ENCODE measurements around the gene IL20RB. TPM values are rescaled to one million over a fixed set of nuclear protein-coding genes. Genes with fewer than 3 reads are reported as not detected.

The IL20RB gene
- total and polyA plus RNA-seq, 2 of the 4 experiments (the other 2 are of a cell fraction) = 0.72 to 0.97 TPM

GRCh38 chr3:136990826-136991225, 33.0 kb downstream of the IL20RB start:
- no CpG with 5 or more reads among the region's 4 CpGs for WGBS, 2 experiments (ENCODE audit: extremely low coverage in 2 of 2, insufficient read length in 1 of 2)
- no peak overlapping the region for H3K14ac ChIP-seq (replicated peaks; ENCODE audit: low read depth, low read length)

More at GRCh38 chr3:136990826-136991225, 33.0 kb downstream of the IL20RB start:
- dilution Hi-C loops (cut with HindIII; ENCODE audit: low sequenced_read_pairs, unreplicated experiment) (no loop called here), intact Hi-C loops (cut with micrococcal nuclease) (no loop called here), in situ Hi-C loops (cut with MboI; ENCODE audit: low sequenced_read_pairs) (no loop called here)
- no peak overlapping the region for H3K4ac ChIP-seq (ENCODE audit: low read depth, low read length)
- H2AK9ac ChIP-seq (replicated peaks; ENCODE audit: low read depth, low read length, poor library complexity) = no peak overlapping the region
- H2AK5ac ChIP-seq (ENCODE audit: low read depth, low read length) = no peak overlapping the region
- DNase-seq = no peak
- peaks cover 6% of the 10 kb centered on the region; the same call in 1 of the 2 replicates for H3K4me1 ChIP-seq (ENCODE audit: control insufficient read depth, insufficient read depth, low read length)
- no peak overlapping the region for H4K8ac ChIP-seq (ENCODE audit: low read depth in 2 of 2, low read length in 2 of 2)
- H3K4me3 ChIP-seq (ENCODE audit: insufficient read depth, low read depth, low read length) = no peak overlapping the region
- H2BK20ac ChIP-seq (ENCODE audit: low read depth, low read length) = no peak overlapping the region
- H3K23ac ChIP-seq (ENCODE audit: low read depth, low read length) = no peak overlapping the region
- no peak overlapping the region for H3K9ac ChIP-seq (ENCODE audit: low read depth, low read length)
- H3K9me1 ChIP-seq (ENCODE audit: insufficient read depth, low read length) = peaks cover 3% of the 10 kb centered on the region; the same call in 1 of the 2 replicates
- no peaks in the 10 kb centered on the region for H3K36me3 ChIP-seq (ENCODE audit: control insufficient read depth, insufficient read depth, low read length)
- no peak overlapping the region for H2BK15ac ChIP-seq (ENCODE audit: low read depth, low read length)
- H2AFZ ChIP-seq (replicated peaks; ENCODE audit: low read length, poor library complexity) = no peak overlapping the region
- H3K27ac ChIP-seq (ENCODE audit: insufficient read depth, low read length) = no peak overlapping the region
- no peak overlapping the region for H4K5ac ChIP-seq (ENCODE audit: low read depth, low read length)
- CTCF ChIA-PET = no interaction called here
- ATAC-seq (ENCODE audit: low read depth) = no peak
- H4K91ac ChIP-seq (ENCODE audit: insufficient read depth, low read depth, low read length) = no peak overlapping the region
- no peaks in the 10 kb centered on the region for H3K9me3 ChIP-seq (ENCODE audit: control insufficient read depth, insufficient read depth, low read length)
- H3K18ac ChIP-seq (ENCODE audit: low read depth, low read length) = no peak overlapping the region
- H4K20me1 ChIP-seq (ENCODE audit: insufficient read depth, low read length) = no peaks in the 10 kb centered on the region
- POLR2A ChIA-PET (ENCODE audit: unreplicated experiment) = no interaction called here
- no peak overlapping the region for H3K4me2 ChIP-seq (ENCODE audit: low read depth, low read length)
- no peaks in the 10 kb centered on the region for H3K79me1 ChIP-seq (ENCODE audit: low read depth in 1 of 2, low read length in 2 of 2)
- H3K56ac ChIP-seq (ENCODE audit: extremely low read depth, insufficient read depth, low read length) = no peak overlapping the region
- no peak for TF ChIP-seq FOS (IDR thresholded peaks at IDR 0.05; ENCODE audit: low read depth, low read length)
- TF ChIP-seq SMC3 (IDR thresholded peaks at IDR 0.05; ENCODE audit: low read depth, low read length) = no peak
- no TSS peak for BruUV-seq (replicated peaks)
- no peaks in the 10 kb centered on the region for H3K27me3 ChIP-seq (ENCODE audit: control insufficient read depth, insufficient read depth, low read length)
- no peak overlapping the region for H2BK120ac ChIP-seq (ENCODE audit: low read depth, low read length)
- no peak overlapping the region for H2BK5ac ChIP-seq (ENCODE audit: low read depth, low read length, poor library complexity, severe bottlenecking)

Measured in IMR-90 (cell line).